ENCODE results near the gene CARD11.
"Not testable (repeated sequence)": the region's sequence is repeated elsewhere in the genome, so short reads cannot be mapped to it uniquely, and the experiment has no call there.

The CARD11 gene

DNA sequence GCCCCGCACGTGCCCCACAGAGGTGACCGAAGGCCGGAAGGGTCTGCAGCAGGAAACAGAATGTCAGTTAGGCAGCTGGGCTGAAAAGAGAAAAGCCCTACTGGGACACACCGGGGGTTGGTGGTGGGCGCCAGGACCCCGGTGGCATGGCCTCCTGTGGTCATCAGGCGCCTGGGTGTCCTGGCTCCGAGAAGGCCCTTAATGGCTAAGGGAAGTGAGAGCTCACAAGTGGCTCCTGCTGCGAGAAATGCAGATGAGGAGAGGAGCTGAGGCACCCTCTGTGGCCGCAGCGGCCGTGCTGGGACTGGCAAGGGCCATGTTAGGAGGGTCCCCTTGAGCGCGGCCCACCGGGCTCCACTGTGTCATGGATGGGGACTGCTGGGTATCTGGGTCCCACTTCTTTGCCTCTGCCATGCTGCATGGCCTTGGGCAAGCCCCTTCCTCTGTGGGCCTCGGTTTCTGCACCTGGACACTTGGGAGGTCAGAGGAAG, 120.3 kb downstream of the CARD11 start:
- H3K36me3 ChIP-seq (ENCODE audit: insufficient read depth, low read length) = 0 out of 2 replicates have a peak, but pooled peaks cover 4% of the 10 kb centered on the region
- H3K4me1 ChIP-seq (ENCODE audit: insufficient read depth, low read length) = no peaks in the 10 kb centered on the region
- WGBS = 93% methylated on average over 17 of the region's 17 CpGs
- H3K27ac ChIP-seq (ENCODE audit: low read depth, low read length) = no peak overlapping the region
- H3K9me3 ChIP-seq (ENCODE audit: insufficient read depth, low read depth, low read length) = no peaks in the 10 kb centered on the region
- H3K4me3 ChIP-seq (ENCODE audit: low read length) = no peak overlapping the region
- H3K27me3 ChIP-seq (ENCODE audit: insufficient read depth, low read length) = no peaks in the 10 kb centered on the region
- H3K9ac ChIP-seq (ENCODE audit: low read depth, low read length) = no peak overlapping the region

DNA sequence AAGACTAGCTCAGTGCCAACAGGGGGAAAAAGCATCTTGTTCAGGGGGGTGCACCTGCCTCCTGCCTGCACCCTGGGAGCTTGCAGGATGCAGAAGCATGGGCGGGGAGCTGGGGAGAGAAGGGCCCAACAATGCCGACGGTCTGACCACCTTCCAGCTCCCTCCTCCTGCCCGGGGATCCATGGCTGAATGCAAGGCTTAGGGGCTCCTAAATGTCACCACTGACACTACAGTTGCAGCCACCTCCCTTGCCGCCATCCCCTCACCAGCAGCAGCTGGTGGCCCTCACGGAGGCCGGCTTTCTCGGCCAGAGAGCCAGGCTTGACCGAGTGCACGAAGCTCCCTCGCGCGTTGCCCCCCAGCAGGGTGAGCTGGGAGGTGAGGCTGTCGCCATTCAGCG, 120.8 kb downstream of the CARD11 start:
- H3K4me1 ChIP-seq (ENCODE audit: insufficient read depth, low read length) = no peaks in the 10 kb centered on the region

GRCh38 chr7:2922348-2922691, 121.3 kb downstream of the CARD11 start:
- Histone ChIP-seq H3K4me1 (ENCODE audit: insufficient read depth, low read length) (no peaks in the 10 kb centered on the region), H3K9ac (ENCODE audit: low read depth, low read length) (no peak overlapping the region), H3K36me3 (ENCODE audit: insufficient read depth, low read length) (0 out of 2 replicates have a peak, but pooled peaks cover 4% of the 10 kb centered on the region), H3K27me3 (ENCODE audit: insufficient read depth, low read length) (no peaks in the 10 kb centered on the region), H3K4me3 (ENCODE audit: low read length) (no peak overlapping the region), H3K27ac (ENCODE audit: low read depth, low read length) (no peak overlapping the region), H3K9me3 (ENCODE audit: insufficient read depth, low read depth, low read length) (no peaks in the 10 kb centered on the region)
- WGBS = 92% methylated on average over 19 of the region's 19 CpGs

More for the DNA sequence above, 120.8 kb downstream of the CARD11 start:
- Histone ChIP-seq H3K4me3 (ENCODE audit: low read length) (no peak overlapping the region), H3K27ac (ENCODE audit: low read depth, low read length) (no peak overlapping the region), H3K9me3 (ENCODE audit: insufficient read depth, low read depth, low read length) (no peaks in the 10 kb centered on the region), H3K9ac (ENCODE audit: low read depth, low read length) (no peak overlapping the region), H3K27me3 (ENCODE audit: insufficient read depth, low read length) (no peaks in the 10 kb centered on the region), H3K36me3 (ENCODE audit: insufficient read depth, low read length) (0 out of 2 replicates have a peak, but pooled peaks cover 4% of the 10 kb centered on the region)
- WGBS = 90% methylated on average over 15 of the region's 15 CpGs

GRCh38 chr7:2921653-2922347, 121.9 kb downstream of the CARD11 start:
- Histone ChIP-seq H3K9me3 (ENCODE audit: insufficient read depth, low read depth, low read length) (no peaks in the 10 kb centered on the region), H3K36me3 (ENCODE audit: insufficient read depth, low read length) (0 out of 2 replicates have a peak, but pooled peaks cover 4% of the 10 kb centered on the region), H3K4me3 (ENCODE audit: low read length) (no peak overlapping the region), H3K4me1 (ENCODE audit: insufficient read depth, low read length) (no peaks in the 10 kb centered on the region), H3K9ac (ENCODE audit: low read depth, low read length) (no peak overlapping the region), H3K27me3 (ENCODE audit: insufficient read depth, low read length) (no peaks in the 10 kb centered on the region), H3K27ac (ENCODE audit: low read depth, low read length) (no peak overlapping the region)
- 84% methylated on average over 13 of the region's 13 CpGs for WGBS

GRCh38 chr7:2920956-2921652, 122.6 kb downstream of the CARD11 start:
- WGBS = 96% methylated on average over 17 of the region's 17 CpGs
- no peak overlapping the region for H3K4me3 ChIP-seq (ENCODE audit: low read length)
- no peaks in the 10 kb centered on the region for H3K9me3 ChIP-seq (ENCODE audit: insufficient read depth, low read depth, low read length)

DNA sequence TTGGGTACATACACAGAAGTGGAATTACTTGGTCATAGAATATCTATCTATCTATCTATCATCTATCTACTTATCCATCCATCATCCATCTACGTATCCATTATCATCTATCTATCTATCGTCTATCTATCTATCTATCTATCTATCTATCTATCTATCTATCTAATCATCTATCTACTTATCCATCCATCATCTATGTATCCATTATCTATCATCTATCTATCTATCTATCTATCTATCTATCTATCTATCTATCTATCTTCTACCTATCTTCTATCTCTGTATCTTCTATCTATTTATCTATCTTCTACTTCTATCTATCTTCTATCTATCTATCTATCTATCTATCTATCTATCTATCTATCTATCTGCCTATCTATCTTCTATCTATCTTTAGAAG, 123.2 kb downstream of the CARD11 start:
- H3K4me1 ChIP-seq (ENCODE audit: insufficient read depth, low read length); H3K36me3 ChIP-seq (ENCODE audit: insufficient read depth, low read length); H3K27me3 ChIP-seq (ENCODE audit: insufficient read depth, low read length); H3K4me3 ChIP-seq (ENCODE audit: low read length); H3K9ac ChIP-seq (ENCODE audit: low read depth, low read length); H3K27ac ChIP-seq (ENCODE audit: low read depth, low read length); H3K9me3 ChIP-seq (ENCODE audit: insufficient read depth, low read depth, low read length): not testable (repeated sequence)
- WGBS = 82% methylated on average over 2 of the region's 2 CpGs

More at GRCh38 chr7:2920956-2921652, 122.6 kb downstream of the CARD11 start:
- H3K4me1 ChIP-seq (ENCODE audit: insufficient read depth, low read length) = no peaks in the 10 kb centered on the region
- no peaks in the 10 kb centered on the region for H3K27me3 ChIP-seq (ENCODE audit: insufficient read depth, low read length)
- H3K27ac ChIP-seq (ENCODE audit: low read depth, low read length) = no peak overlapping the region
- 0 out of 2 replicates have a peak, but pooled peaks cover 4% of the 10 kb centered on the region for H3K36me3 ChIP-seq (ENCODE audit: insufficient read depth, low read length)
- H3K9ac ChIP-seq (ENCODE audit: low read depth, low read length) = no peak overlapping the region

DNA sequence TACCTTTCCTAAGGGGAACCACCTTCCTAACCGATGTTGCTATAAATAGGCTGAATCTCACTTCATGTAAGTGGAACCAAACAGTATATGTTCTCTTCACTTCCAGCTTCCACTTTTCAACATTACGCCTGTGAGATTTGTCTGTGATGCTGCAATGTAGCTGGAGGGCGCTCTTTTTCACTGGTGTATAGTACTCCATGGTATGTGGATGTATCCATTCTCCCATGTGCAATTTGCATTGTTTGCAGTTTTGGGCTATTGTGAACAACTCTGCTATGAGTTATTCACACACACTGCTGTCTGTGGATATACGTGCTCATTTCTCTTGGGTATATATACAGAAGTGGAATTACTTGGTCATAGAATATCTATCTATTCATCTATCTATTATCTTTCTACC, 123.6 kb downstream of the CARD11 start:
- Histone ChIP-seq H3K9ac (ENCODE audit: low read depth, low read length) (no peak overlapping the region), H3K4me3 (ENCODE audit: low read length) (no peak overlapping the region), H3K27ac (ENCODE audit: low read depth, low read length) (no peak overlapping the region), H3K4me1 (ENCODE audit: insufficient read depth, low read length) (no peaks in the 10 kb centered on the region), H3K36me3 (ENCODE audit: insufficient read depth, low read length) (0 out of 2 replicates have a peak, but pooled peaks cover 4% of the 10 kb centered on the region), H3K9me3 (ENCODE audit: insufficient read depth, low read depth, low read length) (no peaks in the 10 kb centered on the region), H3K27me3 (ENCODE audit: insufficient read depth, low read length) (no peaks in the 10 kb centered on the region)
- 95% methylated on average over 3 of the region's 4 CpGs for WGBS

DNA sequence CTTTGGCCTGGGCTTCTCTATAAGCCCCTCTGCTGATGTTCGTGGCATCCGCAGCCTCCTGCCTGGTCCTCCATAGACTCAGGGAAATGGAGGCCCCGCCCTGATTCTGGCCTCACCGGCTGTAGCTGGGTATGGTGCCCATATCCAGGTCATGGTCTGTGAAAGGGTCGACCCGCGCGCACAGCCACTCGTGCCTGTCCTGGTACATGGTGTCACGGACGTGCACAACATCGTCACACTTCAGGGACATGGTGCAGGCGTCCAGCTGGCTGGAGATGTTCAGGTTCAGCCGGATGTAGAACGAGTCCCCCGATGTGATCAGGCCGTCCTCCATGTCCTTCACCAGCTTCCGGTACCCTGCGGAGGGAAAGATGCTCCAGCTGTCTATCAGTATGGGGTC, 124.4 kb downstream of the CARD11 start:
- Histone ChIP-seq H3K27ac (ENCODE audit: low read depth, low read length) (no peak overlapping the region), H3K27me3 (ENCODE audit: insufficient read depth, low read length) (no peaks in the 10 kb centered on the region), H3K4me3 (ENCODE audit: low read length) (no peak overlapping the region), H3K9me3 (ENCODE audit: insufficient read depth, low read depth, low read length) (no peaks in the 10 kb centered on the region), H3K4me1 (ENCODE audit: insufficient read depth, low read length) (no peaks in the 10 kb centered on the region), H3K9ac (ENCODE audit: low read depth, low read length) (no peak overlapping the region), H3K36me3 (ENCODE audit: insufficient read depth, low read length) (0 out of 2 replicates have a peak, but pooled peaks cover 4% of the 10 kb centered on the region)
- WGBS = 95% methylated on average over 19 of the region's 19 CpGs

- Histone ChIP-seq H3K27me3 (ENCODE audit: insufficient read depth, low read length) (no peaks in the 10 kb centered on the region), H3K9ac (ENCODE audit: low read depth, low read length) (no peak overlapping the region), H3K9me3 (ENCODE audit: insufficient read depth, low read depth, low read length) (no peaks in the 10 kb centered on the region), H3K4me1 (ENCODE audit: insufficient read depth, low read length) (no peaks in the 10 kb centered on the region), H3K36me3 (ENCODE audit: insufficient read depth, low read length) (0 out of 2 replicates have a peak, but pooled peaks cover 4% of the 10 kb centered on the region), H3K27ac (ENCODE audit: low read depth, low read length) (no peak overlapping the region), H3K4me3 (ENCODE audit: low read length) (no peak overlapping the region)
- 93% methylated on average over 20 of the region's 20 CpGs for WGBS
Measured at GRCh38 chr7:2918406-2918805, 125.3 kb downstream of the CARD11 start.

GRCh38 chr7:2915023-2915422, 128.6 kb downstream of the CARD11 start:
- Histone ChIP-seq H3K27ac (ENCODE audit: low read depth, low read length) (no peak overlapping the region), H3K4me3 (ENCODE audit: low read length) (no peak overlapping the region), H3K27me3 (ENCODE audit: insufficient read depth, low read length) (no peaks in the 10 kb centered on the region), H3K9me3 (ENCODE audit: insufficient read depth, low read depth, low read length) (no peaks in the 10 kb centered on the region), H3K36me3 (ENCODE audit: insufficient read depth, low read length) (0 out of 2 replicates have a peak, but pooled peaks cover 4% of the 10 kb centered on the region), H3K9ac (ENCODE audit: low read depth, low read length) (no peak overlapping the region), H3K4me1 (ENCODE audit: insufficient read depth, low read length) (no peaks in the 10 kb centered on the region)
- 96% methylated on average over 16 of the region's 16 CpGs for WGBS

DNA sequence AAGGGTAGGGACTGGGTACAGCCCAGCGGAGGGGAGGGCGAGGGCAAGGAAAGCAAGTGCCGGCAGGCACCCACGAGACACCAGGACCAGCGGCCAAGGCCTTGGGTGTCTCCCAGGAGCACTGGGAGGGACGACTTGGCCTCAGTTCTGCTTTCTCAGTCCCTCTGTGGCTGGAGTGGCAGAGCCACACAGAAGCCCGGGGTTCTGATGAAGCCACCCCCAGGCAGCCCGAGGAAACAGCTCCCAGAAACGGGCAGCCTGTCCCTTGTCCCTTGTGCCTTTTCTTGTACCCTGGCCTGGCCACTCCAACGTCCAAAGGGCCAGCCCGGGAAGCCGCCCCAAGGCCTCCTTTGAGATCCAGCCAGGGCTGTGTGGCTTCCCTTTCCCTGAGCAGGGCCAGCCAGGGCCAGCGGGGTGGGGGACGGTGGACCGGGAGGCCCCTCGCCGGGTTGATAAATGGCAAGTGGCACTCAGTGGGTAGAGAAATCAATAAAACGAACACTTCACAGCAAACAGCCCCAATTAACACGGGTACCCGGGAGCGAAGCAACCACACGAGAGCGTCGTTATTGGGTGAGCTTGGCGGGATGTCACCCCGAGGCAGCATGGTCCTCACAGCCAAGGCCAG, 129.8 kb downstream of the CARD11 start:
- 94% methylated on average over 26 of the region's 26 CpGs for WGBS
- no peaks in the 10 kb centered on the region for H3K9me3 ChIP-seq (ENCODE audit: insufficient read depth, low read depth, low read length)
- H3K36me3 ChIP-seq (ENCODE audit: insufficient read depth, low read length) = no peaks in the 10 kb centered on the region
- no peaks in the 10 kb centered on the region for H3K27me3 ChIP-seq (ENCODE audit: insufficient read depth, low read length)
- H3K27ac ChIP-seq (ENCODE audit: low read depth, low read length) = no peak overlapping the region
- H3K4me1 ChIP-seq (ENCODE audit: insufficient read depth, low read length) = no peaks in the 10 kb centered on the region
- no peak overlapping the region for H3K9ac ChIP-seq (ENCODE audit: low read depth, low read length)
- H3K4me3 ChIP-seq (ENCODE audit: low read length) = no peak overlapping the region

All from HUES64 (cell line).